Activated naive CD4-positive, alpha-beta T cell treated with anti-CD3 and anti-CD28 coated beads, Interleukin-2, amount 50 U/mL, for 24 hours (primary cell): Measurements from ENCODE around the gene ADRA1B.

Experiments used
- H3K27ac Mint-ChIP-seq: one replicate; pipeline ENCODE4 v1.8.0; 2021; ENCODE audit warnings: mild to moderate bottlenecking, mixed read lengths
- H3K27me3 Mint-ChIP-seq: one replicate; pipeline ENCODE4 v1.8.0; 2021; ENCODE audit warnings: mixed read lengths
- H3K36me3 Mint-ChIP-seq: one replicate; pipeline ENCODE4 v1.8.0; 2021; ENCODE audit warnings: mixed read lengths
- H3K4me1 Mint-ChIP-seq: one replicate; pipeline ENCODE4 v1.8.0; 2021; ENCODE audit warnings: mixed read lengths
- H3K4me3 Mint-ChIP-seq: one replicate; pipeline ENCODE4 v1.8.0; 2021; ENCODE audit warnings: mild to moderate bottlenecking, mixed read lengths
- H3K9me3 Mint-ChIP-seq: one replicate; pipeline ENCODE4 v1.8.0; 2021; ENCODE audit warnings: mixed read lengths

ADRA1B gene

DNA sequence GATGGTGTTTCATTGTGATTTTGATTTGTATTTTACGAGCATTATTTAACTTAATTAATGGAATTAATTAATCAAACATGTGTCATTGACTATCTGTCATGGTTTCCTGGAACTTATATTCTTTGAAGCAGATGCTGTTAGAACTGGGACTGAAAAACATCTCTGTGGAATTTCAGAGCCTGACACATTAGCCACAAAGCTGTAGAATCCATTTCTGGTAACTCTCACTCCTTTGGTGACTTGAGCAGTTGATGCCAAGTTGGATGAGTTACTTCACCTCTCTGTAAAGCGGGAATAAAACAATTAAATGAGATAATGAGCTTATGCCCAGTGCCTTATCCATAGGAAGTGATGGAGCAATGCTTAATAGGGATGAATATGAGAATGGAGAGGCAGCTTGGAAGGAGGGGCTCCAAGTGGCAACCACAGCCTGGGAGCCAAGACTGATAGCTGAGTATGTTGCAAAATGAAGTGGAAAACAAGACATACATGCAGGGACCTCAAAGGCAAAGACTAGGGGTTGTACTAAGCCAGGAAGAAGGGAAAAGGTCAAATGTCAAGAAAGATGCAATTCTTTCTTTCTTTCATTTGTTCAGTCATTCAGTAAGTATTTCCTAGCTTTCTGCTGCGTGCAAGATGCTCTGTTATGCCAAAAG is 23.1 kb upstream of the ADRA1B start:
- Mint-ChIP-seq H3K27me3 (peaks cover 6% of the 10 kb centered on the region), H3K36me3 (no peaks in the 10 kb centered on the region), H3K27ac (no peak overlapping the region), H3K9me3 (no peaks in the 10 kb centered on the region), H3K4me1 (no peaks in the 10 kb centered on the region), H3K4me3 (no peak overlapping the region)

DNA sequence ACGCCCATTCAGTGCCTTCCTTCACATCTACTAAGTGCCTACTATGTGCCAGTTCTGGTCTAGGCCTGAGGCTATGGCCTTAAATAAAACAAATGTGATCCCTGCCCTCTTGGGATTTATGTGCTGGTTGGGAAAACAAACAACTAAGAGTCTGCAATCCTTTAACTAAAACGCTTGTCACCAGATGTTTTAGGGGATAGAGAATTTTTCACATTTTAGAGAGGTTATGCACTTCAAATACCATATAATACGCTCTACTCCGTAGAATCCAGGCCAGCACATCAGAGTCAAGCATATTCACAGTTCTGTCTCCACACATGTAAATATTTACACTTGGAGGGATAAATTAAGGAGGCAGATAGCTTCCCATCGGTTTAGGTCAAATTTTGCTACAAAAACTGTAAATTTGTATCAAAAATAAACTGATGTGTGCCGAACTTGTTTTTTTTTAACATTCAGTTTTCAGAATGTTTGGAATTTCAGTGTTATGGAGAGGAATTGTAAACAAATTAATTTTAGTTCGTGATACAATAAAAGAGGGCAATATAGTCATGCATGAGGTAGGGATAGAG is 22.0 kb upstream of the ADRA1B start:
- Mint-ChIP-seq H3K4me3 (no peak overlapping the region), H3K27ac (no peak overlapping the region), H3K27me3 (peaks cover 14% of the 10 kb centered on the region)

DNA sequence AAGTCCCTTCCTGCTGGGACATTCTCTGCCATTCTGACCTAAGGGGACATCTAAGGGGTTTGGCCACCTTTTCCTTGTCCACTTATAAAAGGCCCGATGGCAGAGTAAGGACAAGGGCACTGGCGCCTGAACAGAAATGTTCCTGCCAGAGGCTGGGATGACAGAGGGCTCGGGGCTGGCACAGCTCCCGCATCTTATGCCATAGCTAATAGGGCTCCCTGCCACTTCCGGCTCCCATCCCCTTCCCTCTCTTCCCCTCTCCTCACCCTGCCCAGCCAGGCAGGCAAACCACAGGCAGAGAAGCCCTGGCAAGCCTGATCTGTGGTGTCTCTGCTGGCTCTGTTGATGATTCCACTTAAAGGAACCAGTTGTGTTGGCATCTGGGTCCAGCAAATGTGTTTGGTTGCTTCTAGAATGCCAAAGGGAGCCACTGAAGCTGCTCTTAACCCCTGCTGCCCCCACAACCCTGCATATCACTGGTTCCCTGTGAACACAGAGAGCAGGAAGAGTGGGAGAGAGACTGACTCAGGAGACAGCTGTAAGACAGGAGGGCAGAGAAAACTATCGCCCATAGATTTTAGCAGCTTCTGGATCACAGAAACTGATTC is 18.4 kb upstream of the ADRA1B start:
- peaks cover 19% of the 10 kb centered on the region for H3K27me3 Mint-ChIP-seq
- no peaks in the 10 kb centered on the region for H3K9me3 Mint-ChIP-seq
- H3K36me3 Mint-ChIP-seq: no peaks in the 10 kb centered on the region
- no peak overlapping the region for H3K4me3 Mint-ChIP-seq
- no peaks in the 10 kb centered on the region for H3K4me1 Mint-ChIP-seq
- no peak overlapping the region for H3K27ac Mint-ChIP-seq

More for the DNA sequence above, 22.0 kb upstream of the ADRA1B start:
- no peaks in the 10 kb centered on the region for H3K4me1 Mint-ChIP-seq
- H3K9me3 Mint-ChIP-seq: no peaks in the 10 kb centered on the region
- H3K36me3 Mint-ChIP-seq: no peaks in the 10 kb centered on the region

DNA sequence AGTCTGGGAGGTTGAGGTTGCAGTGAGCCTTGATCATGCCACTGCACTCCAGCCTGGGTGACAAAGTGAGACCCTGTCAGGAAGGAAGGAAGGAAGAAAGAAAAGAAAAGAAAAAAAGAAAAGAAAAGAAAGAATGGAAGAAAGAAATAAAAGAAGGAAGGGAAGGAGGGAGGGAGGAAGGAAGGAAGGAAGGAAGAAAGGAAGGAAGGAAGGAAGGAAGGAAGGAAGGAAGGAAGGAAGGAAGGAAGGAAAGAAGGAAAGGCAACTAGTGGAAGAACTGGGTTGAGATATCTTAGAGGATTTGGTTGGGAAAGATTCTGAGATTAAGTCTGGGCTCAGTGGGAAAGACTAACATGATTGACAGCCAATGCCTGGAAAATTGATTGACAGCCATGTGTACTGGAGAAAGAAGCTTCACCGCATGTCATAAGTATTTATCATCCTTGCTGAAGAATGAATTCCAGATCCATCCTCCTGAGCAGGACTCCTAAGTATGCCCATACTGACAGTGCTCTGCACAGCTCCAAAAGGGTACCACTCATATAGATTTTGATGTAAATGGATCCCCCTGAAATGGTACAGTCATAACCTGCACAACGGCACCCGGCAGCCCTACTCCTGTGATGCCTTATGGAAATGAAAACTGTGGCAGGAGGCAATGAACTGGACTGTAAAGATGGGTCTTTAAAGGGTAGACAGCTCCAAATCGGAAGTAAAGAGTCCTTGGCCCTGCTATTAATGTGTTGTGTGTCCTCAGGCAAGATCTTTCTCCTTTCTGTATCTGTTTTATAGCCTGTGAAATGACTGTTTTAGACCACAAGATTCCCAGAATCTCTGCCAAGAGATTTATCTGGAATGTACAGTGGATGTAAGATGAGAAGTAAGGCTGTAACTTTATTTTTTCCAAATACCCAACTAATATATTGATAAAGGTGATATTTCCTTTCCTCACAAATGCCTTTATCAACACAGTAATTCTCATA is 16.9 kb upstream of the ADRA1B start:
- no peaks in the 10 kb centered on the region for H3K4me1 Mint-ChIP-seq
- H3K27ac Mint-ChIP-seq: peak overlapping the region; percentile 44
- H3K36me3 Mint-ChIP-seq: no peaks in the 10 kb centered on the region
- H3K9me3 Mint-ChIP-seq: no peaks in the 10 kb centered on the region
- no peak overlapping the region for H3K4me3 Mint-ChIP-seq
- peaks cover 19% of the 10 kb centered on the region for H3K27me3 Mint-ChIP-seq

DNA sequence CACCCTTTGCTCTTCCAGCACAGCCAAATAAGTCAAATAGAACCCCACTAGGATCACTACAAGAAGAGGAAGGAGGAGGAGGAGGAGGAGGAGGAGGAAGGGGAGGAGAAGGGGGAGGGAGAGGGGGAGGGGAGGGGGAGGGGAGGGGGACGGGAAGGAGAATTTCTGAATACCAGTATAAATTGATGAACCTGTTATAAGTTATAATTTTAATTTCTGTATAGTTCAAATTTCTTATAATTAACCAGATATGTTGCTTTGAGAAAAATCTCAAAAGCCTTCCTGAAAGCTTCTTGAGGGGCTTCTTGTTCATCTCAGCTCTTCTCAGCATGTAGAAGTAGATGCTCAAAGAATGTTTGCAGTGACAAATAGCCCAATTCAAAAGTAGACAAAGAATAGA is 15.0 kb upstream of the ADRA1B start:
- Mint-ChIP-seq H3K36me3 (no peaks in the 10 kb centered on the region), H3K9me3 (no peaks in the 10 kb centered on the region), H3K27ac (no peak overlapping the region), H3K4me3 (no peak overlapping the region), H3K27me3 (peaks cover 17% of the 10 kb centered on the region), H3K4me1 (peaks cover 10% of the 10 kb centered on the region)

DNA sequence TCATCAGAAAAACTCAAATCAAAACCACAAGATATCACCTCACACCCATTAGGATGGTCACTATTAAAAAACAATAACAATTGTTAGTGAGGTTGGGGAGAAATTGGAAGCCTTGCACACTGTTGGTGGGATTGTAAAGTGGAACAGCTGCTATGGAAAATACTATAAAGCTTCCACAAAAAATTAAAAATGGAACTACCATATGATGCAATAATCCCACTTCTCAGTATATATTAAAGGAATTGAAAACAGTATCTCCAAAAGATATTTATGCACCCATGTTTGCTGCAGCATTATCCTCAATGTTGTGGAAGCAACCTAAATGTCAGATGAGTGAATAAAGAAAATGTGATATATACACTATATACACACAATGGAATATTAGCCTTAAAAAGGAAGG is 14.5 kb upstream of the ADRA1B start:
- no peaks in the 10 kb centered on the region for H3K9me3 Mint-ChIP-seq
- H3K4me1 Mint-ChIP-seq: peaks cover 10% of the 10 kb centered on the region
- no peak overlapping the region for H3K4me3 Mint-ChIP-seq
- no peak overlapping the region for H3K27ac Mint-ChIP-seq
- no peaks in the 10 kb centered on the region for H3K36me3 Mint-ChIP-seq
- peaks cover 13% of the 10 kb centered on the region for H3K27me3 Mint-ChIP-seq

DNA sequence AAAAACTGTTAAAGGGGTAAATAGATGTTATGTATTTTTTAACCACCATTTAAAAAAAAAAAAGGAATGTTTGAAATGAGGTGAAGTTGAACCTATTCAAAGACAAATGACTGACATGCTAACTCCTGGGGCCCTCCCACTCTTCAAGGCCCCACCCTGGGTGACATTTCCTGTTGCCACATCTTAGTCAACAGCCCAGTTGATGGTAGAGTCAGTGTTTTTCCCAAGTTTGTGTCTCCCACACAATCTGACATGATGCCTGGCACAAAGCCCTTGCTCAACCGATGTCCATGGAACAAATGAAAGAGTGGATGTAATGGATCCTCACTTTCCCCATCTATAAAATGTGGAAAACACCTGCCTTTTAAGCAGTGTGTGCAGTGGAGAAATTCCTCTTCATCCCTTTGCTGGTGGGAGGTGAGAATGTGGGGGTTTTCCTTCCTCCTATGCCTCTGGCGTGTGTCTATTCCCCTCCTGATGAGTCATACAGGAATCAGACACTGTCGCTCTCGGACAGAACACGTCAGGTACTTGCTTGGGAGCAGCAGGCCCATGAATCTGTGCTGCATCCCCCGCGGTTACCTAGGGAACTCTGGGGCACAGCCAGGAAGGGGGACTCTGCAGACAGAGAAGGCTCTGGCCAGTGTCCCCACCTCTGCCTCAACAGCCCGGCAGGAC is 13.7 kb upstream of the ADRA1B start:
- peaks cover 13% of the 10 kb centered on the region for H3K27me3 Mint-ChIP-seq
- H3K27ac Mint-ChIP-seq: no peak overlapping the region
- H3K9me3 Mint-ChIP-seq: no peaks in the 10 kb centered on the region
- H3K36me3 Mint-ChIP-seq: no peaks in the 10 kb centered on the region
- peaks cover 10% of the 10 kb centered on the region for H3K4me1 Mint-ChIP-seq
- no peak overlapping the region for H3K4me3 Mint-ChIP-seq

DNA sequence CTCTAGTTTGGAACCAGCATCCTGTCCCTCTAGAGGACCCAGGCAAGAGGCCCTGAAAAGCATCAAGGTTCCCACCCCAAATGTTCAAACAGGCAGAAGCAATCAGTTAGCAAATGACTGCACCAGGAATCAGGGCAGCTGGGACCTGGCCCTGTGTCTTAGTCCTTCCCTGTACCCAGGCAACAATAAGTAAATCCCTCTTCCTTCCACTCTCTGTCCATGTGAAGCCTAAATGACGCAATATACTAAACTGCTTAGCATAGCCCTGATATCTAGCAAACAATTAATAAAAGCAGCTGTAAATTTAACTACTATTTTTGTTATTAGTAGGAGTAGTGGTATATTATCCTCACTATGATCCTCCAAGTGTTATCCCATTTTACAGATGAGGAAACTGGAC is 13.2 kb upstream of the ADRA1B start:
- Mint-ChIP-seq H3K4me3 (no peak overlapping the region), H3K27ac (no peak overlapping the region), H3K9me3 (no peaks in the 10 kb centered on the region), H3K4me1 (peaks cover 10% of the 10 kb centered on the region), H3K36me3 (no peaks in the 10 kb centered on the region), H3K27me3 (peaks cover 13% of the 10 kb centered on the region)

DNA sequence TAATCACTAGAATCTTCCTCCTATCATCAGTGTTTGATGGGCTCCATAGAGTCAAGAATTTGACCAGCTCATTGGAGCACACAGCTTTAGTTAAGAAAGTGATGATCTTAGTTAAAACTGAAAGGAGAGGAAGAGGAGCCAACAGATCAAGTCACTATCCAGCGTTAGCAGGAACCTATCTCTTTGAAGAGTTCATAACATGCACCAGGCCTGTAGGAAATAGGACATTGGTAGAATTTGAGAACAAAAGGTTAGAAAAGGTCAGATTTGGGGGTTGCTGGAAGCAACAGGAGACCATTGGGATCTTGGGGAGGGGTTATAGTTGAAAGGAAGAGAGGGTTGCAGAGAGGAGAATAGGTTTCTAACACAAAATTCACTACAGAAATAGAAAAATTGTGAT is 11.4 kb upstream of the ADRA1B start:
- Mint-ChIP-seq H3K27me3 (peaks cover 8% of the 10 kb centered on the region), H3K4me1 (peaks cover 10% of the 10 kb centered on the region), H3K4me3 (no peak overlapping the region), H3K9me3 (no peaks in the 10 kb centered on the region), H3K36me3 (no peaks in the 10 kb centered on the region), H3K27ac (no peak overlapping the region)

DNA sequence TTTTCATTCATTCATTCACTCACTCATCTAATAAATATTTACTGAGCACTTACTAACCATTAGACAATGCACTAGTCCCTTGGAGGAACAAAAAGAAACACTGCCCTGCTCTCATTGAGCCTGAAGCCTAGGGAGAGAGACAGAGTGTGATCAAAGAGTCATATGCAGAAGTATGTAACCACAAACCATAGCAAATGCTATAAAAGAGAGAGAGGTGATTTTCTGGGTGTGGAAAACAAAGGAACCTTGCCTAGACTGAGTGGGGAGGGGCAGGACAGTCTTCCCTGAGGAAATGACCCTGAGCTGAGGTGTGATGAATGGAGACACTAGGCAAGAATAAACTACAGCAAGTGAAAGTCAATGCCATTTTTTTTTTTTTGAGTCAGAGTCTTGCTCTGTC is 10.8 kb upstream of the ADRA1B start:
- H3K36me3 Mint-ChIP-seq: no peaks in the 10 kb centered on the region
- H3K9me3 Mint-ChIP-seq: no peaks in the 10 kb centered on the region
- peaks cover 10% of the 10 kb centered on the region for H3K4me1 Mint-ChIP-seq
- H3K27ac Mint-ChIP-seq: no peak overlapping the region
- H3K4me3 Mint-ChIP-seq: no peak overlapping the region
- H3K27me3 Mint-ChIP-seq: peaks cover 5% of the 10 kb centered on the region

DNA sequence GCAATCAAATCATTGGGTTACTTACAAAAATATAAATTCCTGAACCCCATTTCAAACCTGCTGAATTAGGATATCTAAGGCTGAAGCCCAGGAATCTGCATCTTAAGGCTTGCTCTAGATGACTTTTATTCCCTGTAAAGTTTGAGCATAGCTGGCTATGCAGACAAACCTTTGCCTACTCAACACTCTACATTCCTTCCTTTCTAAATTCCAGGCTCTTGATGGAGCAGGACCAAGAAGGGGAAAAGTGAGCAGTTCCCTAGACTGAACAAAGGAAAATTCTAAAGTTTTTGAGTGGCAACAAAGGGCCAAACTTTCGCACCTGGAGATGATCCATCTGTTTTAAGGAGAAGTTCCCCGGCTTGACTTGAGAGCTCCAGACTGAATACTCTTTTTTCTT is 9.8 kb upstream of the ADRA1B start:
- H3K9me3 Mint-ChIP-seq: no peaks in the 10 kb centered on the region
- H3K27ac Mint-ChIP-seq: no peak overlapping the region
- no peak overlapping the region for H3K4me3 Mint-ChIP-seq
- H3K36me3 Mint-ChIP-seq: no peaks in the 10 kb centered on the region
- peaks cover 10% of the 10 kb centered on the region for H3K4me1 Mint-ChIP-seq
- peaks cover 3% of the 10 kb centered on the region for H3K27me3 Mint-ChIP-seq

DNA sequence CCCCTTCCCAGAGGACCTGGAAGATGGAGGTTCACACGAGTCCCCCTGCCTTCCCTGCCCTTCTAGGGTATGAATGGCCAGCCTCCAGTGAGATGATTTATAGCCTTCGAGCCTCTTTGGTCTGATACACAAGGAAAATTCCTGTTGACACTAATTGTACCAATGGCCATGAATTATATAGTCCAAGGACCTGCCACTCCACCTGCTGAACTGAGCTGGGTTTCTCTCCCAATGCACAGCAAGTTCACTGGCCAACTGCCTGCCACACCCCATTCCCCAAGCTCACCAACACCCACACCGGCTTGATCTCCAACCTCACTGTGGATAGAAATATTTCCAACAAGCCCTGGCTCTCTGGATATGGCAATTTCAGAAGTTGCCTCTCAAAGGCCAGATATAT is 9.3 kb upstream of the ADRA1B start:
- Mint-ChIP-seq H3K27ac (no peak overlapping the region), H3K27me3 (peaks cover 3% of the 10 kb centered on the region), H3K4me1 (peaks cover 10% of the 10 kb centered on the region), H3K36me3 (no peaks in the 10 kb centered on the region), H3K9me3 (no peaks in the 10 kb centered on the region), H3K4me3 (no peak overlapping the region)

DNA sequence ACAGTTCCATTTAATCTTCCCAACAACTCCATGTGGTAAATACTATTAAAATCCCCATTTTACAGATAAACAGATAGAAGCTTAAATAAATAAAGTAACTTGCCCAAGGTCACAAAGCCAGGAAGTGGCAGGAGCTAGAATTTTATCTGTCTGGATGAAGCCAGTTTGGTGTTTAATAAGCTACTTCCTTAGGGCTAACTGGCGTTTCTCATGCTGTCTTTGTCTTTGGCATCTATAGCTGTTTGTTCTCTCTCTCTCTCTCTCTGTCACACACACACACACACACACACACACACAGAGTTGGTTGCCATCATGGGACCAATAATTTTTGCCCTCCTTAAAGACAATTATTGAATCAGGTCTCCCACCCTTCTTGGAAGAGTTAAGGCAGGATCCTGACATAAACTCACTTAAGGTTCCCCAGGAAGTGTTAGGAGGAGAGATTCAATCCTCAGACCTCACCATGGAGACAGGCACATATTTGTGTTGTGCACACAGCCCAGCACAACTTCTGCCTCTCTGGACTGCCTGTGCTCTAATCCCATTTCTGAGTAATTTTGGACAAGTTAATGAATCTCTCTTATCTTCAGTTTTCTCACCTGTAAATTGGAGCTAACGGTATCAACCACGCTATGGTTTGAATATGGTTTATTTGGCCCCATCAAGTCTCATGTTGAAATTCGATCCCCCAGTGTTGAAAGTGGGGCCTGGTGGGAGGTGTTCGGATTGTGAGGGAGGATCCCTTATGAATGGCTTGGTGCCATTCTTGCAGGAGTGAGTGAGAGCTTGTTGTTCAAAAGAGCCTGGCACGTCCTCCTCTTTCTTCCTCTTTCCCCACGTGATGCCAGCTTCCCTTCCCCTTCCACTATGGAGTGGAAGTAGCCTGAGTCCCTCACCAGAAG is 8.3 kb upstream of the ADRA1B start:
- Mint-ChIP-seq H3K4me3 (no peak overlapping the region), H3K9me3 (no peaks in the 10 kb centered on the region), H3K36me3 (no peaks in the 10 kb centered on the region), H3K27me3 (peaks cover 6% of the 10 kb centered on the region), H3K27ac (no peak overlapping the region), H3K4me1 (peaks cover 10% of the 10 kb centered on the region)

DNA sequence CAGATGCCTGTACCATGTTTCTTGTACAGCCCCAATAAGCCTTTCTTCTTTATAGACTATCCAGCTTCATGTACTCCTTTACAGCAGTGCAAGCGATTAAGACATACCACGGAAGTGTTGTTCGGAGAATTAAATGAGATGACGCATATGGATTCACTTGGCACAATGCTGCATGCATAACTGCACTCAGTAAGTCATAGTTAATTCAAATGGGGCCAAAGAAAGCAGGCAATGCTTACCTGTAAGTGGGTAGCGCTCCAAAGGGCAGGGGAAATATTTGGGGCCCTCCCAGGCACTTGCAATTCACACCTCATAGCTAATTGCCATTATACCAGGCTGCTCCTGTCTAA is 7.7 kb upstream of the ADRA1B start:
- H3K4me3 Mint-ChIP-seq: no peak overlapping the region
- H3K36me3 Mint-ChIP-seq: no peaks in the 10 kb centered on the region
- peaks cover 7% of the 10 kb centered on the region for H3K27me3 Mint-ChIP-seq
- H3K9me3 Mint-ChIP-seq: no peaks in the 10 kb centered on the region
- no peak overlapping the region for H3K27ac Mint-ChIP-seq
- H3K4me1 Mint-ChIP-seq: peaks cover 10% of the 10 kb centered on the region
